ENCODE results near the gene DIP2B.

DNA sequence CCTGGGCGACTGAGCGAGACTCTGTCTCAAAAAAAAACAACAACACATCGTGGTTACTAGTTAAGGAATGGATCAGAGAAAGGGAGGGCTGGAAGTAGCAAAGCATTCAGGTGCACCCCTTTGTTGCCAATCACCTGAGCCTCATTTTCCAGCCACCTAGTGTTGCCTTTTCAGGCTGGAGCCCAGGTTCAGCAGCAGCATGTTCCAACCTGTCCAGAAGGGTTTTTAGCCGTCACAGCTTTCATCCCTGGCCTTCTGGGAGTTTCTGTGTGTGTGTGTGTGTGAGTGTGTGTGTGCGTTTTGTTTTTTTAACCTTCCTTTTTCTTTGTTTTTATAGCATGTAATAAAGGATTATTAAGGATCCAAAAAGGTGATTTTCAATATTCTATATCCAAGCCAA, 138.0 kb downstream of the DIP2B start:
- TF ChIP-seq, protein P1, sequence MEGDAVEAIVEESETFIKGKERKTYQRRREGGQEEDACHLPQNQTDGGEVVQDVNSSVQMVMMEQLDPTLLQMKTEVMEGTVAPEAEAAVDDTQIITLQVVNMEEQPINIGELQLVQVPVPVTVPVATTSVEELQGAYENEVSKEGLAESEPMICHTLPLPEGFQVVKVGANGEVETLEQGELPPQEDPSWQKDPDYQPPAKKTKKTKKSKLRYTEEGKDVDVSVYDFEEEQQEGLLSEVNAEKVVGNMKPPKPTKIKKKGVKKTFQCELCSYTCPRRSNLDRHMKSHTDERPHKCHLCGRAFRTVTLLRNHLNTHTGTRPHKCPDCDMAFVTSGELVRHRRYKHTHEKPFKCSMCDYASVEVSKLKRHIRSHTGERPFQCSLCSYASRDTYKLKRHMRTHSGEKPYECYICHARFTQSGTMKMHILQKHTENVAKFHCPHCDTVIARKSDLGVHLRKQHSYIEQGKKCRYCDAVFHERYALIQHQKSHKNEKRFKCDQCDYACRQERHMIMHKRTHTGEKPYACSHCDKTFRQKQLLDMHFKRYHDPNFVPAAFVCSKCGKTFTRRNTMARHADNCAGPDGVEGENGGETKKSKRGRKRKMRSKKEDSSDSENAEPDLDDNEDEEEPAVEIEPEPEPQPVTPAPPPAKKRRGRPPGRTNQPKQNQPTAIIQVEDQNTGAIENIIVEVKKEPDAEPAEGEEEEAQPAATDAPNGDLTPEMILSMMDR (IDR thresholded peaks at IDR 0.05) = no peak
- TF ChIP-seq EZH2 (IDR thresholded peaks at IDR 0.05) = no peak

Measured in neural progenitor cell (in vitro differentiated cells).